ENCODE results near the gene TFPI2.
"Not testable (repeated sequence)": the region's sequence is repeated elsewhere in the genome, so short reads cannot be mapped to it uniquely, and the experiment has no call there.

The TFPI2 gene

GRCh38 chr7:93890464-93891068 lies at the start of gene TFPI2:
TFPI2 (minus strand) TSS chr7:93890753; CDS start chr7:93890678, 75 bp downstream.
- DNase-seq (ENCODE audit: low read depth) = peak; percentile 61

GRCh38 chr7:93938293-93938692 lies 47.7 kb upstream of the TFPI2 start:
- DNase-seq (ENCODE audit: low read depth) = no peak

GRCh38 chr7:93937818-93938217 lies 47.3 kb upstream of the TFPI2 start:
- no peak for DNase-seq (ENCODE audit: low read depth)

- DNase-seq (ENCODE audit: low read depth) = no peak
Measured at GRCh38 chr7:93935102-93935501, 44.5 kb upstream of the TFPI2 start.

GRCh38 chr7:93933156-93933555 lies 42.6 kb upstream of the TFPI2 start:
- DNase-seq (ENCODE audit: low read depth) = no peak

- no peak for DNase-seq (ENCODE audit: low read depth)
Measured at GRCh38 chr7:93931655-93932054, 41.1 kb upstream of the TFPI2 start.

GRCh38 chr7:93927585-93927984 lies 37.0 kb upstream of the TFPI2 start:
- DNase-seq (ENCODE audit: low read depth) = no peak

- DNase-seq (ENCODE audit: low read depth) = no peak
Measured at GRCh38 chr7:93926800-93927199, 36.2 kb upstream of the TFPI2 start.

- peak; percentile 30 for DNase-seq (ENCODE audit: low read depth)
Measured at GRCh38 chr7:93923942-93924341, 33.4 kb upstream of the TFPI2 start.

- peak; percentile 19 for DNase-seq (ENCODE audit: low read depth)
Measured at GRCh38 chr7:93923296-93923695, 32.7 kb upstream of the TFPI2 start.

GRCh38 chr7:93921607-93922566 lies 31.3 kb upstream of the TFPI2 start, which contains the start of gene GNG11:
GNG11 (plus strand) TSS chr7:93921735; CDS start chr7:93922138, 403 bp downstream.
- DNase-seq (ENCODE audit: low read depth) = peak; percentile 65

- DNase-seq (ENCODE audit: low read depth) = no peak
Measured at GRCh38 chr7:93921186-93921585, 30.6 kb upstream of the TFPI2 start.

GRCh38 chr7:93920496-93921182 lies 30.1 kb upstream of the TFPI2 start:
- peak; percentile 22 for DNase-seq (ENCODE audit: low read depth)

GRCh38 chr7:93916315-93916714 lies 25.8 kb upstream of the TFPI2 start:
- peak; percentile 25 for DNase-seq (ENCODE audit: low read depth)

GRCh38 chr7:93915888-93916287 lies 25.3 kb upstream of the TFPI2 start:
- DNase-seq (ENCODE audit: low read depth) = not testable (repeated sequence)

GRCh38 chr7:93915206-93915842 lies 24.8 kb upstream of the TFPI2 start:
- not testable (repeated sequence) for DNase-seq (ENCODE audit: low read depth)

GRCh38 chr7:93914581-93915066 lies 24.1 kb upstream of the TFPI2 start:
- peak; percentile 84 for DNase-seq (ENCODE audit: low read depth)

GRCh38 chr7:93913197-93913596 lies 22.6 kb upstream of the TFPI2 start:
- DNase-seq (ENCODE audit: low read depth) = no peak

GRCh38 chr7:93911661-93912060 lies 21.1 kb upstream of the TFPI2 start:
- DNase-seq (ENCODE audit: low read depth) = not testable (repeated sequence)

- not testable (repeated sequence) for DNase-seq (ENCODE audit: low read depth)
Measured at GRCh38 chr7:93911242-93911641, 20.7 kb upstream of the TFPI2 start.

- peak; percentile 84 for DNase-seq (ENCODE audit: low read depth)
Measured at GRCh38 chr7:93910076-93910994, 19.8 kb upstream of the TFPI2 start.
